ENCODE data around the gene TIAM1. TPM values are rescaled to one million over a fixed set of nuclear protein-coding genes. Genes with fewer than 3 reads are reported as not detected.

TIAM1 gene
- total RNA-seq, 1 experiment from 2014 or later: 28.7 TPM

DNA sequence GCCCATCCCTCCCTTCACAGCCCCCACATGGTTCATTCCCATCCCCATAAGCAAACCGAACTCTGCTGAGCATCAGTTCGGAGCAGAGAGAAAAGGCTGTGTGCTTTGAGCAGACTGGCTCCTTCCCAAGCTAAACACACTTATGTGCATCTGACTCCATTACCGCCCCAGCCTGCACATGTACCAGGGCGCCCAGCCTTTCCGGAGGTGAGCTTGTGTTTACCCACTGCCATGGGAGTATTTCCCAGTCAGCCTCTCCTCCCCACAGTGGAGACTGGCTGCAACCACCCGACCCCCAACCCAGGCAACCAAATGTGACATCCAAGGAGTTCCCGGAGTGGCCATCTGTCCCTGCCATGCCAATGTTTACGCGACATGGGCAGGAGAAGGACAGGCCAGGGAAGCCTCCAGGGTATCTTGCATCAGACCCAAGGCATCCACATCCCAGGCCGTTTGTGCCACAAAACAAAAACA is 9.4 kb downstream of the TIAM1 start:
- H3K27ac Mint-ChIP-seq: no peak overlapping the region
- ATAC-seq: no peak
- no peaks in the 10 kb centered on the region for H3K27me3 Mint-ChIP-seq (ENCODE audit: low read depth)
- POLR2A ChIA-PET: no interaction called here
- TF ChIP-seq, protein P1, sequence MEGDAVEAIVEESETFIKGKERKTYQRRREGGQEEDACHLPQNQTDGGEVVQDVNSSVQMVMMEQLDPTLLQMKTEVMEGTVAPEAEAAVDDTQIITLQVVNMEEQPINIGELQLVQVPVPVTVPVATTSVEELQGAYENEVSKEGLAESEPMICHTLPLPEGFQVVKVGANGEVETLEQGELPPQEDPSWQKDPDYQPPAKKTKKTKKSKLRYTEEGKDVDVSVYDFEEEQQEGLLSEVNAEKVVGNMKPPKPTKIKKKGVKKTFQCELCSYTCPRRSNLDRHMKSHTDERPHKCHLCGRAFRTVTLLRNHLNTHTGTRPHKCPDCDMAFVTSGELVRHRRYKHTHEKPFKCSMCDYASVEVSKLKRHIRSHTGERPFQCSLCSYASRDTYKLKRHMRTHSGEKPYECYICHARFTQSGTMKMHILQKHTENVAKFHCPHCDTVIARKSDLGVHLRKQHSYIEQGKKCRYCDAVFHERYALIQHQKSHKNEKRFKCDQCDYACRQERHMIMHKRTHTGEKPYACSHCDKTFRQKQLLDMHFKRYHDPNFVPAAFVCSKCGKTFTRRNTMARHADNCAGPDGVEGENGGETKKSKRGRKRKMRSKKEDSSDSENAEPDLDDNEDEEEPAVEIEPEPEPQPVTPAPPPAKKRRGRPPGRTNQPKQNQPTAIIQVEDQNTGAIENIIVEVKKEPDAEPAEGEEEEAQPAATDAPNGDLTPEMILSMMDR (IDR thresholded peaks at IDR 0.05): no peak
- TF ChIP-seq PRRX2 (CRISPR knock-in tag; IDR thresholded peaks at IDR 0.05): no peak
- no peak for TF ChIP-seq NR1H2 (CRISPR knock-in tag; IDR thresholded peaks at IDR 0.05)
- TF ChIP-seq ZNF121 (CRISPR knock-in tag; IDR thresholded peaks at IDR 0.05): no peak
- TF ChIP-seq MYBL2 (CRISPR knock-in tag; IDR thresholded peaks at IDR 0.05): no peak
- TF ChIP-seq ZNF416 (CRISPR knock-in tag; IDR thresholded peaks at IDR 0.05): no peak
- TF ChIP-seq ZBTB21 (CRISPR knock-in tag; IDR thresholded peaks at IDR 0.05; ENCODE audit: borderline replicate concordance): no peak
- TF ChIP-seq ATF1 (CRISPR knock-in tag; IDR thresholded peaks at IDR 0.05): no peak
- TF ChIP-seq, protein P2, sequence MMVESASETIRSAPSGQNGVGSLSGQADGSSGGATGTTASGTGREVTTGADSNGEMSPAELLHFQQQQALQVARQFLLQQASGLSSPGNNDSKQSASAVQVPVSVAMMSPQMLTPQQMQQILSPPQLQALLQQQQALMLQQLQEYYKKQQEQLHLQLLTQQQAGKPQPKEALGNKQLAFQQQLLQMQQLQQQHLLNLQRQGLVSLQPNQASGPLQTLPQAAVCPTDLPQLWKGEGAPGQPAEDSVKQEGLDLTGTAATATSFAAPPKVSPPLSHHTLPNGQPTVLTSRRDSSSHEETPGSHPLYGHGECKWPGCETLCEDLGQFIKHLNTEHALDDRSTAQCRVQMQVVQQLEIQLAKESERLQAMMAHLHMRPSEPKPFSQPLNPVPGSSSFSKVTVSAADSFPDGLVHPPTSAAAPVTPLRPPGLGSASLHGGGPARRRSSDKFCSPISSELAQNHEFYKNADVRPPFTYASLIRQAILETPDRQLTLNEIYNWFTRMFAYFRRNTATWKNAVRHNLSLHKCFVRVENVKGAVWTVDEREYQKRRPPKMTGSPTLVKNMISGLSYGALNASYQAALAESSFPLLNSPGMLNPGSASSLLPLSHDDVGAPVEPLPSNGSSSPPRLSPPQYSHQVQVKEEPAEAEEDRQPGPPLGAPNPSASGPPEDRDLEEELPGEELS (CRISPR knock-in tag; IDR thresholded peaks at IDR 0.05): no peak
- TF ChIP-seq, protein P3, sequence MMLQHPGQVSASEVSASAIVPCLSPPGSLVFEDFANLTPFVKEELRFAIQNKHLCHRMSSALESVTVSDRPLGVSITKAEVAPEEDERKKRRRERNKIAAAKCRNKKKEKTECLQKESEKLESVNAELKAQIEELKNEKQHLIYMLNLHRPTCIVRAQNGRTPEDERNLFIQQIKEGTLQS (CRISPR knock-in tag; conservative IDR thresholded peaks at IDR 0.05): no peak
- TF ChIP-seq, protein P4, sequence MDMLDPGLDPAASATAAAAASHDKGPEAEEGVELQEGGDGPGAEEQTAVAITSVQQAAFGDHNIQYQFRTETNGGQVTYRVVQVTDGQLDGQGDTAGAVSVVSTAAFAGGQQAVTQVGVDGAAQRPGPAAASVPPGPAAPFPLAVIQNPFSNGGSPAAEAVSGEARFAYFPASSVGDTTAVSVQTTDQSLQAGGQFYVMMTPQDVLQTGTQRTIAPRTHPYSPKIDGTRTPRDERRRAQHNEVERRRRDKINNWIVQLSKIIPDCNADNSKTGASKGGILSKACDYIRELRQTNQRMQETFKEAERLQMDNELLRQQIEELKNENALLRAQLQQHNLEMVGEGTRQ (CRISPR knock-in tag; IDR thresholded peaks at IDR 0.05): no peak
- no peak for TF ChIP-seq ZNF263 (CRISPR knock-in tag; IDR thresholded peaks at IDR 0.05; ENCODE audit: low read depth)
- no peak for TF ChIP-seq MXD4 (CRISPR knock-in tag; IDR thresholded peaks at IDR 0.05; ENCODE audit: borderline replicate concordance)
- DNase-seq (ENCODE audit: low spot score): no peak
- H3K9me3 Mint-ChIP-seq: peaks cover 17% of the 10 kb centered on the region
- no peak overlapping the region for H3K4me3 Mint-ChIP-seq
- H3K36me3 Mint-ChIP-seq: peaks cover 16% of the 10 kb centered on the region
- CTCF ChIA-PET: no interaction called here
- peaks cover 9% of the 10 kb centered on the region for H3K4me1 Mint-ChIP-seq

DNA sequence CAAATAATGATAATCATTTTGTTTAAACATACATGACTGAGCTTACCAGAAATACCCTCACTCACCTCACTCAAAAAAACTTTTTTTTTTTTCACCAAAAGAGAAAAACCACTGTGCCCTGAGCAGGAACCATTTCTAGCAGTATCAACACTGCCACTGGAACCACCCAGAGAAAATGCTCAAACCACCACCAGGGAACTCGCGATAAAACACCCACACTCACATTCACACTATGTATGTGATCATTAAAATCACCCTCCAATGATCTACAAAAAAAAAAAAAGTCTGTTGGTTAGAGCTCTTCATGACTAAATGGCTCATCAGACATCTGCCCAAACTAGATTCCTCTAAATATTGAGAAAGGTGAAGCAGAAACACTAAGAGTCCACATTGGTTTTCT is 11.5 kb downstream of the TIAM1 start:
- no peak for ATAC-seq
- Mint-ChIP-seq H3K9me3 (peaks cover 17% of the 10 kb centered on the region), H3K4me1 (no peaks in the 10 kb centered on the region), H3K27me3 (ENCODE audit: low read depth) (no peaks in the 10 kb centered on the region), H3K36me3 (peaks cover 20% of the 10 kb centered on the region), H3K4me3 (no peak overlapping the region), H3K27ac (no peak overlapping the region)
- ChIA-PET CTCF (no interaction called here), POLR2A (interaction anchor here (1.0 kb wide), 1 partner anchor 112 kb away, joined by 3 read pairs; no protein-coding TSS in a partner anchor)
- DNase-seq (ENCODE audit: low spot score): no peak
- no peak for TF ChIP-seq NR1H2 (CRISPR knock-in tag; IDR thresholded peaks at IDR 0.05)
- TF ChIP-seq JUN (CRISPR knock-in tag; IDR thresholded peaks at IDR 0.05): no peak
- TF ChIP-seq, protein P5, sequence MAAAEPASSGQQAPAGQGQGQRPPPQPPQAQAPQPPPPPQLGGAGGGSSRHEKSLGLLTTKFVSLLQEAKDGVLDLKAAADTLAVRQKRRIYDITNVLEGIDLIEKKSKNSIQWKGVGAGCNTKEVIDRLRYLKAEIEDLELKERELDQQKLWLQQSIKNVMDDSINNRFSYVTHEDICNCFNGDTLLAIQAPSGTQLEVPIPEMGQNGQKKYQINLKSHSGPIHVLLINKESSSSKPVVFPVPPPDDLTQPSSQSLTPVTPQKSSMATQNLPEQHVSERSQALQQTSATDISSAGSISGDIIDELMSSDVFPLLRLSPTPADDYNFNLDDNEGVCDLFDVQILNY (CRISPR knock-in tag; IDR thresholded peaks at IDR 0.05): no peak
- TF ChIP-seq, protein P6, sequence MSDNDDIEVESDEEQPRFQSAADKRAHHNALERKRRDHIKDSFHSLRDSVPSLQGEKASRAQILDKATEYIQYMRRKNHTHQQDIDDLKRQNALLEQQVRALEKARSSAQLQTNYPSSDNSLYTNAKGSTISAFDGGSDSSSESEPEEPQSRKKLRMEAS (CRISPR knock-in tag; IDR thresholded peaks at IDR 0.05): no peak
- no peak for TF ChIP-seq SMAD4 (CRISPR knock-in tag; IDR thresholded peaks at IDR 0.05)
- TF ChIP-seq MXD4 (CRISPR knock-in tag; IDR thresholded peaks at IDR 0.05; ENCODE audit: borderline replicate concordance): no peak
- no peak for TF ChIP-seq KAT7 (CRISPR knock-in tag; IDR thresholded peaks at IDR 0.05; ENCODE audit: borderline replicate concordance)
- TF ChIP-seq ZNF671 (CRISPR knock-in tag; IDR thresholded peaks at IDR 0.05): no peak
- no peak for TF ChIP-seq GABPB1 (CRISPR knock-in tag; IDR thresholded peaks at IDR 0.05)
- no peak for TF ChIP-seq ZNF232 (CRISPR knock-in tag; IDR thresholded peaks at IDR 0.05)
- no peak for TF ChIP-seq ZNF423 (CRISPR knock-in tag; IDR thresholded peaks at IDR 0.05)
- TF ChIP-seq FOXK1 (CRISPR knock-in tag; IDR thresholded peaks at IDR 0.05): no peak

All from WTC11 (cell line).